ENCODE data around the gene ACSL4. TPM values are rescaled to one million over a fixed set of nuclear protein-coding genes. Genes with fewer than 3 reads are reported as not detected.
"Not testable (repeated sequence)": the region's sequence is repeated elsewhere in the genome, so short reads cannot be mapped to it uniquely, and the experiment has no call there.

ACSL4 gene
- polyA plus RNA-seq, 1 of the 3 experiments (the other 2 are of a cell fraction) = 18.1 TPM

GRCh38 chrX:109742722-109743121, 9.7 kb upstream of the ACSL4 start:
- H3F3A ChIP-seq (replicated peaks; ENCODE audit: insufficient read depth) = no peaks in the 10 kb centered on the region
- TF ChIP-seq SIN3A (IDR thresholded peaks at IDR 0.05; ENCODE audit: borderline replicate concordance, low read depth, low read length) (no peak), FOSL2 (IDR thresholded peaks at IDR 0.05; ENCODE audit: borderline replicate concordance, low read depth) (no peak), TEAD4 (IDR thresholded peaks at IDR 0.05; ENCODE audit: borderline replicate concordance, insufficient read depth) (no peak), RCOR1 (IDR thresholded peaks at IDR 0.05; ENCODE audit: low read length) (no peak), MEF2A (IDR thresholded peaks at IDR 0.05; ENCODE audit: borderline replicate concordance, low read depth) (no peak), NRF1 (IDR thresholded peaks at IDR 0.05; ENCODE audit: low read depth, low read length) (no peak), RAD21 (IDR thresholded peaks at IDR 0.05; ENCODE audit: low read length) (no peak), EZH2phosphoT487 (IDR thresholded peaks at IDR 0.05; ENCODE audit: borderline replicate concordance, low read depth) (no peak), JUND (IDR thresholded peaks at IDR 0.05) (no peak)
- TF ChIP-seq, protein P1, sequence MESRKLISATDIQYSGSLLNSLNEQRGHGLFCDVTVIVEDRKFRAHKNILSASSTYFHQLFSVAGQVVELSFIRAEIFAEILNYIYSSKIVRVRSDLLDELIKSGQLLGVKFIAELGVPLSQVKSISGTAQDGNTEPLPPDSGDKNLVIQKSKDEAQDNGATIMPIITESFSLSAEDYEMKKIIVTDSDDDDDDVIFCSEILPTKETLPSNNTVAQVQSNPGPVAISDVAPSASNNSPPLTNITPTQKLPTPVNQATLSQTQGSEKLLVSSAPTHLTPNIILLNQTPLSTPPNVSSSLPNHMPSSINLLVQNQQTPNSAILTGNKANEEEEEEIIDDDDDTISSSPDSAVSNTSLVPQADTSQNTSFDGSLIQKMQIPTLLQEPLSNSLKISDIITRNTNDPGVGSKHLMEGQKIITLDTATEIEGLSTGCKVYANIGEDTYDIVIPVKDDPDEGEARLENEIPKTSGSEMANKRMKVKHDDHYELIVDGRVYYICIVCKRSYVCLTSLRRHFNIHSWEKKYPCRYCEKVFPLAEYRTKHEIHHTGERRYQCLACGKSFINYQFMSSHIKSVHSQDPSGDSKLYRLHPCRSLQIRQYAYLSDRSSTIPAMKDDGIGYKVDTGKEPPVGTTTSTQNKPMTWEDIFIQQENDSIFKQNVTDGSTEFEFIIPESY (IDR thresholded peaks at IDR 0.05; ENCODE audit: borderline replicate concordance, low read depth) = no peak
- TF ChIP-seq, protein P2, sequence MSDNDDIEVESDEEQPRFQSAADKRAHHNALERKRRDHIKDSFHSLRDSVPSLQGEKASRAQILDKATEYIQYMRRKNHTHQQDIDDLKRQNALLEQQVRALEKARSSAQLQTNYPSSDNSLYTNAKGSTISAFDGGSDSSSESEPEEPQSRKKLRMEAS (IDR thresholded peaks at IDR 0.05; ENCODE audit: low read depth) = no peak
- TF ChIP-seq, protein P3, sequence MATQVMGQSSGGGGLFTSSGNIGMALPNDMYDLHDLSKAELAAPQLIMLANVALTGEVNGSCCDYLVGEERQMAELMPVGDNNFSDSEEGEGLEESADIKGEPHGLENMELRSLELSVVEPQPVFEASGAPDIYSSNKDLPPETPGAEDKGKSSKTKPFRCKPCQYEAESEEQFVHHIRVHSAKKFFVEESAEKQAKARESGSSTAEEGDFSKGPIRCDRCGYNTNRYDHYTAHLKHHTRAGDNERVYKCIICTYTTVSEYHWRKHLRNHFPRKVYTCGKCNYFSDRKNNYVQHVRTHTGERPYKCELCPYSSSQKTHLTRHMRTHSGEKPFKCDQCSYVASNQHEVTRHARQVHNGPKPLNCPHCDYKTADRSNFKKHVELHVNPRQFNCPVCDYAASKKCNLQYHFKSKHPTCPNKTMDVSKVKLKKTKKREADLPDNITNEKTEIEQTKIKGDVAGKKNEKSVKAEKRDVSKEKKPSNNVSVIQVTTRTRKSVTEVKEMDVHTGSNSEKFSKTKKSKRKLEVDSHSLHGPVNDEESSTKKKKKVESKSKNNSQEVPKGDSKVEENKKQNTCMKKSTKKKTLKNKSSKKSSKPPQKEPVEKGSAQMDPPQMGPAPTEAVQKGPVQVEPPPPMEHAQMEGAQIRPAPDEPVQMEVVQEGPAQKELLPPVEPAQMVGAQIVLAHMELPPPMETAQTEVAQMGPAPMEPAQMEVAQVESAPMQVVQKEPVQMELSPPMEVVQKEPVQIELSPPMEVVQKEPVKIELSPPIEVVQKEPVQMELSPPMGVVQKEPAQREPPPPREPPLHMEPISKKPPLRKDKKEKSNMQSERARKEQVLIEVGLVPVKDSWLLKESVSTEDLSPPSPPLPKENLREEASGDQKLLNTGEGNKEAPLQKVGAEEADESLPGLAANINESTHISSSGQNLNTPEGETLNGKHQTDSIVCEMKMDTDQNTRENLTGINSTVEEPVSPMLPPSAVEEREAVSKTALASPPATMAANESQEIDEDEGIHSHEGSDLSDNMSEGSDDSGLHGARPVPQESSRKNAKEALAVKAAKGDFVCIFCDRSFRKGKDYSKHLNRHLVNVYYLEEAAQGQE (IDR thresholded peaks at IDR 0.05; ENCODE audit: low read depth, low read length) = no peak
- ChIA-PET POLR2A (no interaction called here), CTCF (no interaction called here)
- no peaks in the 10 kb centered on the region for H3K9me2 ChIP-seq
- 27% methylated on average over 4 of the region's 4 CpGs for WGBS (ENCODE audit: low lambda C conversion rate)
- no peaks in the 10 kb centered on the region for H3K9me3 ChIP-seq
- H3K36me3 ChIP-seq (replicated peaks in 1 of 2; ENCODE audit: control insufficient read depth in 1 of 2, insufficient read depth in 2 of 2, low read length in 1 of 2) = no peaks in the 10 kb centered on the region
- no peaks in the 10 kb centered on the region for H3K4me1 ChIP-seq (ENCODE audit: control insufficient read depth in 1 of 2, insufficient read depth in 2 of 2, low read depth in 1 of 2, low read length in 1 of 2)
- H4K20me1 ChIP-seq (ENCODE audit: insufficient read depth) = no peaks in the 10 kb centered on the region
- no peak overlapping the region for H3K4me2 ChIP-seq
- no peaks in the 10 kb centered on the region for H3K79me2 ChIP-seq (ENCODE audit: insufficient read depth)
- no peak overlapping the region for H3K4me3 ChIP-seq (ENCODE audit: low read depth in 2 of 2, low read length in 1 of 2)
- H3K27me3 ChIP-seq (ENCODE audit: insufficient read depth) = no peaks in the 10 kb centered on the region; the same call in 1 of the 2 replicates
- H2AFZ ChIP-seq (ENCODE audit: low read depth) = no peak overlapping the region
- H3K9ac ChIP-seq = no peak overlapping the region
- H3K27ac ChIP-seq (ENCODE audit: low read depth in 2 of 2, low read length in 1 of 2) = no peak overlapping the region
- DNase-seq = no peak

DNA sequence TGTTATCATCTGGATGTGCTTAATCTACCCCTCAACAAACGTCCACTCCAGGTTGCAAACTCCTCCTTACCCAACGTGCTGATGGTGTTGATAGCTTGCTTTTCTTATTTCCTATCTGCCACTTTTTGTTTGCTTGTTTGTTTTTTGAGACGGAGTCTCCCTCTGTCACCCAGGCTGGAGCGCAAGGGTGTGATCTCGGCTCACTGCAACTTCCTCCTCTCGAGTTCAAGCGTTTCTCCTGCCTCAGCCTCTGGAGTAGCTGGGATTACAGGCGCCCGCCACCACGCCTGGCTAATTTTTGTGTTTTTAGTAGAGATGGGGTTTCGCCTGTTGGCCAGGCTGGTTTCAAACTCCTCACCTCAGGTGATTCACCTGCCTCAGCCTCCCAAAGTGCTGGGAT, 7.8 kb upstream of the ACSL4 start:
- H3K27ac ChIP-seq (ENCODE audit: low read depth in 2 of 2, low read length in 1 of 2); H3K4me3 ChIP-seq (ENCODE audit: low read depth in 2 of 2, low read length in 1 of 2); H3K36me3 ChIP-seq (replicated peaks in 1 of 2; ENCODE audit: control insufficient read depth in 1 of 2, insufficient read depth in 2 of 2, low read length in 1 of 2); H3K4me1 ChIP-seq (ENCODE audit: control insufficient read depth in 1 of 2, insufficient read depth in 2 of 2, low read depth in 1 of 2, low read length in 1 of 2); H3K9me3 ChIP-seq; POLR2A ChIA-PET; H3K4me2 ChIP-seq; H3K9me2 ChIP-seq; H2AFZ ChIP-seq (ENCODE audit: low read depth); H3K27me3 ChIP-seq (ENCODE audit: insufficient read depth); H3F3A ChIP-seq (replicated peaks; ENCODE audit: insufficient read depth); DNase-seq; H3K79me2 ChIP-seq (ENCODE audit: insufficient read depth); H4K20me1 ChIP-seq (ENCODE audit: insufficient read depth); H3K9ac ChIP-seq: not testable (repeated sequence)
- CTCF ChIA-PET = interaction anchor here (0.9 kb wide), 1 partner anchor 34 kb away, joined by 3 read pairs; no protein-coding TSS in a partner anchor
- WGBS (ENCODE audit: low lambda C conversion rate) = 39% methylated on average over 11 of the region's 11 CpGs

Data from SK-N-SH (cell line).